NT2/D1 (cell line): ENCODE measurements around the gene CAPZB.

ENCODE experiments used
- YY1 ChIP-seq: IDR thresholded peaks from 2 replicates; pipeline ENCODE4 v1.6.1; 2011; ENCODE audit not compliant: insufficient read length, insufficient read depth
- ZNF274 ChIP-seq: IDR thresholded peaks from 2 replicates; pipeline ENCODE4 v1.6.1; 2011; ENCODE audit warnings: mild to moderate bottlenecking, low read depth, low read length

- no peak for TF ChIP-seq YY1
- no peak for TF ChIP-seq ZNF274
These were observed 123.7 kb downstream of the CAPZB start for GRCh38 chr1:19361611-19362147.
